HG02943 (cell line): ENCODE measurements around the gene ACBD3.
"Not testable (repeated sequence)": the region's sequence is repeated elsewhere in the genome, so short reads cannot be mapped to it uniquely, and the experiment has no call there.

ENCODE experiments used
- ATAC-seq: cut with Tn5 transposase; IDR thresholded peaks from one replicate; pipeline ENCODE4 v1.9.1; 2021; ENCODE audit warnings: mild to moderate bottlenecking, low read depth, moderate library complexity; ENCODE audit not compliant: unreplicated experiment

The ACBD3 gene

DNA sequence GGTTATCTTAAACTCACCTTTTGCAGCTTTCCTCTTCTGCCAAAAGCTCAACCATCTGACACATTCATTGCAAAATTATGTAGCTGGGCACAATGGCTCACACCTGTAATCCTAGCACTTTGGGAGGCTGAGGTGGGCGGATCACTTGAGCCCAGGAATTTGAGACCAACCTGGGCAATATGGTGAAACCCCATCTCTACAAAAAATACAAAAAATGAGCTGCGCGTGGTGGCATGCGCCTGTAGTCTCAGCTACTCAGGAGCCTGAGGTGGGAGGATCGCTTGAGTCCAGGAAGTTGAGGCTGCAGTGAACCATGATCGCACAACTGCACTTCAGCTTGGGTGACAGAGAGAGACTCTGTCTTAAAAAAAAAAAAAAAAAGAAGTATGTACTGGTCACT lies 16.1 kb upstream of the ACBD3 start:
- ATAC-seq: not testable (repeated sequence)

DNA sequence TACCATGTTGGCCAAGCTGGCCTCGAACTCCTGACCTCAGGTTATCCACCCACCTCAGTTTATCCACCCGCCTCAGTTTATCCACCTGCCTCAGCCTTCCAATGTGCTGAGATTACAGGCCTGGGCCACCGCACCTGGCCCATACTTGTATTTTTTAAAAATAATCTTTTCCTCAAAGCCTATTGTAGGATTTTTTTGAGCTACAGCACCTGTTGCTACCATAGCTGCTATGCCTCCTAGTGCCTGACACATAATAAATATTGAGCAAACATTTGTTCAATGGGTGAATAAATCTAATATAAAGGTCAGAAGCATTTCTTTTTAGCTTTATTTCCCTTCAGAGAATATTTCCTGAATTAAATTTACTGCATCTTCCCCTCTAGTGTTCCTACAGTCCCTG lies 15.7 kb upstream of the ACBD3 start:
- ATAC-seq: no peak

- ATAC-seq: no peak
Measured at GRCh38 chr1:226201029-226201593, 14.6 kb upstream of the ACBD3 start.

DNA sequence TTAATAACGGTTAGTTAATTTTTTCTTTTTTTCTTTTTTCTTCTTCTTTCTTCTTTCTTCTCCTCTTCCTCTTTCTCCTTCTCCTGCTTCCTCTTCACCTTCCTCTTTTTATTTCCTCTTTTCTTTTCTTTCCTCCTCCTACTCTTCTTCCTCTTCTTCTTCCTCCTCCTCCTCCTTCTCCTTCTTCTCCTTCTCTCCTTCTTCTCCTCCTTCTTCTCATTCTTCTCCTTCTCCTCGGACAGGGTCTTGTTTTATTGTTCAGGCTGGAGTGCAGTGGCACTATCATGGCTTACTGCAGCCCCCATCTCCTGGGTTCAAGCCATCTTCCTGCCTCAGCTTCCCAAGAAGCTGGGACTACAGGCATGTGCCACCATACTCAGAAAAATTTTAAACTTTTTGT lies 13.4 kb upstream of the ACBD3 start:
- no peak for ATAC-seq

GRCh38 chr1:226195144-226195543 lies 8.6 kb upstream of the ACBD3 start:
- ATAC-seq: no peak

GRCh38 chr1:226187380-226187779 lies 839 bp upstream of the ACBD3 start:
- no peak for ATAC-seq

DNA sequence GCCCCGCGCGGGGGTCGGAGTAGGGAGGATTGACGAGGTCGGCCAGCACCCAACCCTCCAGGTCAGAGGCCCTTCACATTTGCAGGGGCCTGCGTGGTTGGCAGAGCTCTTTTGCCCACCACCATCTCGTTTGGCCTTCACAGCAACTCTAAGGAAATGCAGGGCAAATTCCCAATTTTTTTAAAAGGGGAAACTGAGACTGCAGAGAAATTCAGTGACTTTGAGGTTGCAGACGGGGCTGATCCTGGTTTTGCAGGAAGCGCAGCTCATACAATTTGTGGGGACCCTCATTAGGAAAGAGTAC lies 430 bp upstream of the ACBD3 start:
- no peak for ATAC-seq

DNA sequence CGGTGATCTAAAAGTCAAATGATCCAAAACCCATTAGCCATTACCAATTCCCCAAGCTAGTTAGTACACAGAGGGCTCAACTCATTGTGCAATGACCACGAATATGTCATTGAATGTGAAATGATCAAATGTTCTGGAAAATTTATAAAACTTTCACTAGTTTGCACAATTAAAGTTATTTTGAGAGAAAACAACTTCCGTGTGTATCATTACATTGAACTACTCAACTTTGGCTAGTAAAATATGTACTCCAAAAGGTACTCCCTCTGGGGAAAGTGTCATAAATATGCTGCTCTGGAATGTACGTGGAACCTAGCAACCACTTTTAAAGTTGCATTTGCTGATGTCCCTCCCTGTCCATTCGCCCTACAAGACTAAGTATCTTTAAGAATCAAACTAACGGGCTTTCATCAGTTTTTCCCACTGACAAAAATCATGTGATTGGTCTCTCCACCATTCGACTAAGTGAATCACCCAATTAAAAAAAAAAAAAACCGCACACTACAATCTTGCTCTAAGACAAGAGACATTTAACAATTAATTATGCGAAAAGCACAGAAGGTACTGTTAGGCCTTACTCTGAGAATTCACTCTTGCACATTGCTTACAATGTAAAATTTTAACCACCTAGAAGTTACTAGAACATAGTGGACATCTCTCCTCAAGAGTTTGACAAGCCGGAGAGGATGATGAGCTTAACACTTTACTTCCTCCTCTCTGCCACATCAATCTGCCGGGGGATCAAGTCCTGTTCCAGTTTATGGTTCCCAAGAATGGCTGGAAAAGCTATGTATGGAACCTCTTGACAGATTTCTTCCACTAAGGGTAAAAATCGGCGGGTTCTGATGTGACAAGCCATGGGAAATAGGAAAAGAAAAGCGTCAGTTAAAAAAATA lies 1.2 kb downstream of the ACBD3 start:
- no peak for ATAC-seq

GRCh38 chr1:226181996-226182714 lies 4.4 kb downstream of the ACBD3 start:
- ATAC-seq: no peak

DNA sequence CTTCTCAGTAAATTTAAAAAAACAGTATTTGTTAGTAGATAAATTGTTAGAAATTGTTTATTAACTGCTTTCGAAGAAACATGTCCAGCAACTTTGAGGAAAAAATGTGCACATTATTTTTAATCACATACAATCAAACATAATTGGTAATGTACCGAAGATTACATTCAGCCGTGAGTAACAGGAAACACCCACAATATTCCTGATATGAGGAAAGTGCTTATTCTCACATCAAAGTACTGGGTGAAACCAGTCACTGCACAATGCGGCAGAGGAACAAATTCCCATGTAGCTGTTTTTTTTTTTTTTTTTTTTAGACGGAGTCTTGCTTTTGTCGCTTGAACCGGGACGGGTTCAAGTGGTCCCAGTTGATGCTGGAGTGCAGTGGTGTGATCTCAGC lies 9.7 kb downstream of the ACBD3 start:
- no peak for ATAC-seq

GRCh38 chr1:226172589-226172988 lies 14.0 kb downstream of the ACBD3 start:
- no peak for ATAC-seq

GRCh38 chr1:226166341-226166740 lies 20.2 kb downstream of the ACBD3 start:
- ATAC-seq: no peak

DNA sequence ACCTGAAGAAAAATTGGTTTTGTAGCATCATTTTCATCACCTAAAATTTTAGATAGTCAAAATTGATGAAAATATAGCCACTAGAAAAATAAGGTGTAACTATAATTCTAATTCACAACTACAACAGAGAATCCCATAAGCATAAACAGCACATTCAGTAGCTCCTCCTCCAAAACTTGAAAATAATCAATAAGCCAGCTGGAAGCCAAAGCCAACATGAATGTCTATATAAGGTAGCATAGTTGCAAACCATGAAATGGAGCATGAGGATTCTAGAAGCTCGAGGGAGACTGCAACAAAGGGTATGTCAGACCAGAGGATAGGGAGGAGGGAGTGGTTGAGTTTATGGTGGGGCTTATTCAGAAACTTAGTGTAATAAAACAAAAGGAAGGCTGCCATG lies 22.4 kb downstream of the ACBD3 start:
- no peak for ATAC-seq

- ATAC-seq: no peak
Measured at GRCh38 chr1:226162898-226163297, 23.6 kb downstream of the ACBD3 start.

- no peak for ATAC-seq
Measured at GRCh38 chr1:226158983-226159382, 27.6 kb downstream of the ACBD3 start.

GRCh38 chr1:226158457-226158856 lies 28.1 kb downstream of the ACBD3 start:
- no peak for ATAC-seq

DNA sequence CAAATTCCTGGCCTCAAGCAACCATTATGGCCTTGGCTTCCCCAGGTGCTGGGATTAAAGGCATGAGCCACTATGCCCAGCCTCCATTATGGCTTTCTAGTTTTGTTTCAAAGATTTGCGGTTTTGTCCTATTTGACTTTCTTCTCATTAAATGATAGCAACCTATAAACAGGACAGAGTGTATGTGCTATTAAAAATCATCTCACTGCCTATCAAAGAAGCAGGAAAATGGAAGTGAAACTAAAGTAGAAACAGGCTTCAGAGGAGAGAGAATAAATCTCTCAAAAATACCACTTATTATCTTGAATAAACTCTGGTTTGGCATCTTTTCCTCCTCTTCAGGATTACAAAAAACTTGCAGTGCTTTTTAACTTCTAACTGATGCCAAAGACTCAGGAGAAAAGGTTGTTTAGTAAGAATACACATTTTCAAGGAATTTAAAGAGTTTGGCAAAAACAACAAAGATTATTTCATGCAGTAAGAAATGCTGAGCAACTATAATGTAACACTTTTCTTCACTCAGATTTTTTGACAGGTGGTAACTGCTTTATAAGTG lies 28.7 kb downstream of the ACBD3 start:
- ATAC-seq: no peak

GRCh38 chr1:226154593-226154992 lies 31.9 kb downstream of the ACBD3 start:
- no peak for ATAC-seq

DNA sequence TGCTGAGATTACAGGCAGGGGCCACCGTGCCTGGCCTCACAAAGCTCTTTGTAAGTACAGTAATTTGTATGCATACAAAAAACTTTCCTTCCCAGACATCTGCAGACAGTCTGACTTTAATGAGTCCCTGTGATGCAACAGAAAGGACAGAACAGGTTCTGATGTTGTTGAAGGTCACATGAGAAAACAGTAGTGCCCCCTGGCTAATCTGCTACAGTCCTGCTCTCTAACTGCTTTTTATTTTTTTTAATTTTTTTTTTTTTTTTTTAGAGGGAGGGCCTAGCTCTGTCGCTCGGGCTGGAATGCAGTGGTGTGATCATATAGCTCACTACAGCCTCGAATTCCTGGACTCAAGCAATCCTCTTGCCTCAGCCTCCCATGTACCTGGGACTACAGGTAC lies 36.7 kb downstream of the ACBD3 start:
- ATAC-seq: no peak

DNA sequence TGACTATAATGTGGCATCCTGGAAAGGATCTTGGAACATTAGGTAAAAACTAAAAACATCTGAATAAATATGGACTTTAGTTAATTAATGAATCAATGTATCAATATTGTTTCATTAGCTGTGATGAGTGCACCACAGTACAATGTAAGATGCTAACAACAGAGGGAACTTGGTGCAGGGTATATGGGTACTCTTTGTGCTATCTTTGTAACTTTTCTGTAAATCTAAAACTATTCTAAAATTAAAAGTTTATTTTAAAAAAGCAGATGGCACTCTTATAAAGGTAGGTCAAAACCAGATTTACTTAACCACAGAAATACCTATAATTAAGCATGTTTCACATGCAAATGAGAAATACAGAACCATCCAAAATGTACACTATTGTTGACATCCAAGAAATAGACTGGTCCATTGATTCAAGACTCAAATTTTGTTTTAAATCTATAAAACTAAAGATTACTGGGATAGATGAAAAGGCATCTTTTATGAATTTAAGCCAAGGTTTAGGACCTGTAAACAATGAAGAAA lies 38.4 kb downstream of the ACBD3 start:
- ATAC-seq: no peak

DNA sequence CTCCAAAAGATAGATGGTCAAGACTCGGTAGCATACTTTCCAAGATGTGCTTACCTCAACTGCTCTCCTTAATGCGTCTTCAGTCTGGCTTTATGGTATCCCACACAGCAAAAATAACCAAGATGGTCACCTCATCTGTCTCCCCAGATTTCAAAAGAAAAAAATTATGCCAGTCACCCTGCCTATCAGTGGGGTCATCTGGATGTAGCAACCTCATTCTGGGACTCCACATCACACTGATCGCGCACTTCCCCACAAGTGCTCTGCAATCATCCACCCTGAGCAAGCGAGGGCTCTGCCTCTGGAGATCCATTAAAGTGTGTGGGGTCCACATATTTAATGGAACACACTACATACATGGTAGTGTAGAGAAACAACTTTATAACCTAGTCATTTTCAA lies 42.5 kb downstream of the ACBD3 start:
- no peak for ATAC-seq
